Transverse colon (tissue), 3 donors: ENCODE measurements around the gene GJA1.

Experiments
- CTCF ChIP-seq, 5 experiments: fragments of 200-600 bp in 3 of 5; fragments of 450-650 bp in 2 of 5; sonication (generic) in 3 of 5; IDR thresholded peaks; 1 replicate in 2 of 5; 2 replicates in 3 of 5; pipeline ENCODE4 v1.5.1; 2016 to 2017; ENCODE audit warnings: antibody characterized with exemption in 5 of 5, inconsistent platforms in 3 of 5, mild to moderate bottlenecking in 2 of 5, moderate library complexity in 1 of 5
- POLR2A ChIP-seq: fragments of 450-650 bp; IDR thresholded peaks from one replicate; pipeline ENCODE4 v1.6.1; 2016; ENCODE audit warnings: antibody characterized with exemption, mild to moderate bottlenecking, moderate library complexity

- TF ChIP-seq POLR2A (no peak), CTCF (IDR thresholded peaks at IDR 0.05) (no peak)
Measured at GRCh38 chr6:121389419-121389818, 46.0 kb upstream of the GJA1 start.
